ENCODE measurements around the gene SLC13A5.

The SLC13A5 gene

GRCh38 chr17:6714315-6714874 lies 1.2 kb upstream of the SLC13A5 start:
- H3K4me1 ChIP-seq (ENCODE audit: control insufficient read depth in 1 of 2, insufficient read depth in 1 of 2, low read depth in 1 of 2, low read length in 1 of 2): peaks cover 19 to 26% of the 10 kb centered on the region in 2 experiments
- no peak for TF ChIP-seq CTCF (IDR thresholded peaks at IDR 0.05)
- no peaks in the 10 kb centered on the region for H3K36me3 ChIP-seq
- H3K9me3 ChIP-seq: no peaks in the 10 kb centered on the region
- H3K4me3 ChIP-seq (ENCODE audit: low read depth in 1 of 2, low read length in 1 of 2): no peak overlapping the region
- no peak overlapping the region for H3K27ac ChIP-seq
- peaks cover 87% of the 10 kb centered on the region for H3K27me3 ChIP-seq

GRCh38 chr17:6713918-6714271 lies 726 bp upstream of the SLC13A5 start:
- Histone ChIP-seq H3K36me3 (no peaks in the 10 kb centered on the region), H3K27me3 (peaks cover 86% of the 10 kb centered on the region), H3K4me1 (ENCODE audit: control insufficient read depth in 1 of 2, insufficient read depth in 1 of 2, low read depth in 1 of 2, low read length in 1 of 2) (peaks cover 19 to 26% of the 10 kb centered on the region in 2 experiments), H3K9me3 (no peaks in the 10 kb centered on the region), H3K4me3 (ENCODE audit: low read depth in 1 of 2, low read length in 1 of 2) (no peak overlapping the region), H3K27ac (no peak overlapping the region)
- no peak for TF ChIP-seq CTCF (IDR thresholded peaks at IDR 0.05)

GRCh38 chr17:6712854-6713129 lies 377 bp downstream of the SLC13A5 start:
- H3K9me3 ChIP-seq: no peaks in the 10 kb centered on the region
- H3K27me3 ChIP-seq: peaks cover 90% of the 10 kb centered on the region
- H3K27ac ChIP-seq: no peak overlapping the region
- no peak for TF ChIP-seq CTCF (IDR thresholded peaks at IDR 0.05)
- no peaks in the 10 kb centered on the region for H3K36me3 ChIP-seq
- H3K4me1 ChIP-seq (ENCODE audit: control insufficient read depth in 1 of 2, insufficient read depth in 1 of 2, low read depth in 1 of 2, low read length in 1 of 2): peaks cover 19 to 26% of the 10 kb centered on the region in 2 experiments
- no peak overlapping the region for H3K4me3 ChIP-seq (ENCODE audit: low read depth in 1 of 2, low read length in 1 of 2)

GRCh38 chr17:6712058-6712853 lies 913 bp downstream of the SLC13A5 start:
- TF ChIP-seq CTCF (IDR thresholded peaks at IDR 0.05): no peak
- Histone ChIP-seq H3K27me3 (peaks cover 90% of the 10 kb centered on the region), H3K4me1 (ENCODE audit: control insufficient read depth in 1 of 2, insufficient read depth in 1 of 2, low read depth in 1 of 2, low read length in 1 of 2) (peaks cover 19 to 26% of the 10 kb centered on the region in 2 experiments), H3K36me3 (no peaks in the 10 kb centered on the region), H3K4me3 (ENCODE audit: low read depth in 1 of 2, low read length in 1 of 2) (no peak overlapping the region), H3K27ac (peak overlapping the region; percentile 50), H3K9me3 (no peaks in the 10 kb centered on the region)

- H3K36me3 ChIP-seq: no peaks in the 10 kb centered on the region
- peaks cover 19 to 26% of the 10 kb centered on the region in 2 experiments for H3K4me1 ChIP-seq (ENCODE audit: control insufficient read depth in 1 of 2, insufficient read depth in 1 of 2, low read depth in 1 of 2, low read length in 1 of 2)
- H3K27ac ChIP-seq: peak overlapping the region; percentile 50
- peaks cover 94% of the 10 kb centered on the region for H3K27me3 ChIP-seq
- no peak overlapping the region for H3K4me3 ChIP-seq (ENCODE audit: low read depth in 1 of 2, low read length in 1 of 2)
- no peak for TF ChIP-seq CTCF (IDR thresholded peaks at IDR 0.05)
- no peaks in the 10 kb centered on the region for H3K9me3 ChIP-seq
These were observed 1.5 kb downstream of the SLC13A5 start for GRCh38 chr17:6711681-6712057.

All from neutrophil (primary cell).